Measurements from ENCODE around the gene CCDC6.
"Not testable (repeated sequence)": the region's sequence is repeated elsewhere in the genome, so short reads cannot be mapped to it uniquely, and the experiment has no call there.

The CCDC6 gene

GRCh38 chr10:59807629-59808620 is 98.4 kb downstream of the CCDC6 start:
- no peak for DNase-seq

- peak; percentile 30 for DNase-seq
Measured at GRCh38 chr10:59805014-59805413, 101.3 kb downstream of the CCDC6 start.

GRCh38 chr10:59804220-59804619 is 102.1 kb downstream of the CCDC6 start:
- DNase-seq = no peak

- no peak for DNase-seq
Measured at GRCh38 chr10:59803714-59804113, 102.6 kb downstream of the CCDC6 start.

GRCh38 chr10:59801171-59801570 is 105.2 kb downstream of the CCDC6 start:
- DNase-seq = no peak

- DNase-seq = no peak
Measured at GRCh38 chr10:59799421-59799820, 106.9 kb downstream of the CCDC6 start.

GRCh38 chr10:59793919-59794318 is 112.4 kb downstream of the CCDC6 start:
- DNase-seq = peak; percentile 16

- no peak for DNase-seq
Measured at GRCh38 chr10:59792812-59793211, 113.5 kb downstream of the CCDC6 start.

GRCh38 chr10:59791601-59792000 is 114.8 kb downstream of the CCDC6 start:
- DNase-seq = no peak

GRCh38 chr10:59790080-59790479 is 116.3 kb downstream of the CCDC6 start:
- DNase-seq = not testable (repeated sequence)

GRCh38 chr10:59788914-59789313 is 117.4 kb downstream of the CCDC6 start:
- not testable (repeated sequence) for DNase-seq

- DNase-seq = not testable (repeated sequence)
Measured at GRCh38 chr10:59787032-59787431, 119.3 kb downstream of the CCDC6 start.

GRCh38 chr10:59785476-59785875 is 120.9 kb downstream of the CCDC6 start:
- not testable (repeated sequence) for DNase-seq

GRCh38 chr10:59781511-59781910 is 124.8 kb downstream of the CCDC6 start:
- DNase-seq = no peak

- DNase-seq = no peak
Measured at GRCh38 chr10:59779756-59780533, 126.4 kb downstream of the CCDC6 start.

- DNase-seq = no peak
Measured at GRCh38 chr10:59774451-59774850, 131.9 kb downstream of the CCDC6 start.

- no peak for DNase-seq
Measured at GRCh38 chr10:59773088-59773487, 133.3 kb downstream of the CCDC6 start.

- no peak for DNase-seq
Measured at GRCh38 chr10:59771162-59771807, 135.1 kb downstream of the CCDC6 start.

- DNase-seq = no peak
Measured at GRCh38 chr10:59770689-59771088, 135.7 kb downstream of the CCDC6 start.

- DNase-seq = no peak
Measured at GRCh38 chr10:59762505-59762904, 143.9 kb downstream of the CCDC6 start.

GRCh38 chr10:59757966-59758365 is 148.4 kb downstream of the CCDC6 start:
- DNase-seq = no peak

GRCh38 chr10:59754951-59755350 is 151.4 kb downstream of the CCDC6 start:
- DNase-seq = no peak

- peak; percentile 89 for DNase-seq
Measured at GRCh38 chr10:59753267-59753666, 153.1 kb downstream of the CCDC6 start, which contains the start of gene MRLN. Gene MRLN, minus strand, starts transcription at chr10:59753455.
